GM18505 (cell line): ENCODE results near the gene DHX34.

Experiments used
- ATAC-seq: cut with Tn5 transposase; IDR thresholded peaks from one replicate; pipeline ENCODE4 v1.9.1; 2021; ENCODE audit not compliant: unreplicated experiment
- POLR2A ChIP-seq: IDR thresholded peaks from 4 replicates; pipeline ENCODE4 v1.6.1; 2011; ENCODE audit warnings: borderline replicate concordance; ENCODE audit not compliant: insufficient read depth, insufficient read length; ENCODE audit errors: extremely low read depth

The DHX34 gene

GRCh38 chr19:47429140-47429793 lies 80.2 kb downstream of the DHX34 start:
- no peak for TF ChIP-seq POLR2A
- no peak for ATAC-seq

GRCh38 chr19:47430041-47430802 lies 81.1 kb downstream of the DHX34 start:
- ATAC-seq = no peak
- no peak for TF ChIP-seq POLR2A

- ATAC-seq = no peak
- no peak for TF ChIP-seq POLR2A
Observed at GRCh38 chr19:47432091-47432490, 83.0 kb downstream of the DHX34 start.
